Measurements from ENCODE around the gene RAB9A. TPM values are rescaled to one million over a fixed set of nuclear protein-coding genes. Genes with fewer than 3 reads are reported as not detected.
"Not testable (repeated sequence)": the region's sequence is repeated elsewhere in the genome, so short reads cannot be mapped to it uniquely, and the experiment has no call there.

Gene RAB9A
- total RNA-seq, 2 experiments from 2014 or later = 11.7 to 14.1 TPM

DNA sequence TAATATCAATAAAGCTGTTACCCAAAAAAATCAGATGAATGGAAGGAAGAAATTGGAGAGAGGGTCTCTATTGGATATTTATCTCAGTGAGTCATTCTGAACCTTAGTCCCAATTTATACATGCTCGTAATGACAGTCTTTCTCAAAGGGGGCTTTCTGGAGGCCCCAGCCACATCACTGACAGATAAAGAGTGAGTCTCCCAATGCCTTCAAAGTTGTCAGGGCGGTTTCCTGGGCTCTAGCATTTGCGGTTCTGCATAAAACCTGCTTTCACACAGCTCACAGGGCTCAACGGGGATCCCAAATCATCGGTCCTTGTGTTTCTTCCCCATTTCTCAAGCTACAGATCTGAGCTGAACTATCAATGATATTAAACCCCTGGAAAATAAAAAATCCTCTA, 18.7 kb upstream of the RAB9A start:
- peaks cover 5% of the 10 kb centered on the region for H3K36me3 ChIP-seq (ENCODE audit: insufficient read depth, low read length)
- no peak overlapping the region for H2AFZ ChIP-seq (ENCODE audit: low read length)
- no peak for TF ChIP-seq EZH2phosphoT487 (IDR thresholded peaks at IDR 0.05; ENCODE audit: borderline replicate concordance, low read depth, low read length)
- TF ChIP-seq, protein P1, sequence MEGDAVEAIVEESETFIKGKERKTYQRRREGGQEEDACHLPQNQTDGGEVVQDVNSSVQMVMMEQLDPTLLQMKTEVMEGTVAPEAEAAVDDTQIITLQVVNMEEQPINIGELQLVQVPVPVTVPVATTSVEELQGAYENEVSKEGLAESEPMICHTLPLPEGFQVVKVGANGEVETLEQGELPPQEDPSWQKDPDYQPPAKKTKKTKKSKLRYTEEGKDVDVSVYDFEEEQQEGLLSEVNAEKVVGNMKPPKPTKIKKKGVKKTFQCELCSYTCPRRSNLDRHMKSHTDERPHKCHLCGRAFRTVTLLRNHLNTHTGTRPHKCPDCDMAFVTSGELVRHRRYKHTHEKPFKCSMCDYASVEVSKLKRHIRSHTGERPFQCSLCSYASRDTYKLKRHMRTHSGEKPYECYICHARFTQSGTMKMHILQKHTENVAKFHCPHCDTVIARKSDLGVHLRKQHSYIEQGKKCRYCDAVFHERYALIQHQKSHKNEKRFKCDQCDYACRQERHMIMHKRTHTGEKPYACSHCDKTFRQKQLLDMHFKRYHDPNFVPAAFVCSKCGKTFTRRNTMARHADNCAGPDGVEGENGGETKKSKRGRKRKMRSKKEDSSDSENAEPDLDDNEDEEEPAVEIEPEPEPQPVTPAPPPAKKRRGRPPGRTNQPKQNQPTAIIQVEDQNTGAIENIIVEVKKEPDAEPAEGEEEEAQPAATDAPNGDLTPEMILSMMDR (conservative IDR thresholded peaks at IDR 0.05; ENCODE audit: low read length) = no peak
- H3K4me1 ChIP-seq (ENCODE audit: insufficient read depth, low read length, poor library complexity, severe bottlenecking) = peaks cover 6% of the 10 kb centered on the region
- no TSS peak for BruUV-seq (replicated peaks)
- H4K20me1 ChIP-seq (ENCODE audit: insufficient read depth, low read length) = no peaks in the 10 kb centered on the region
- no peaks in the 10 kb centered on the region for H3K9me2 ChIP-seq (ENCODE audit: insufficient read depth, low read length)
- intact Hi-C loops (cut with micrococcal nuclease; ENCODE audit: unreplicated experiment) = no loop called here
- no peaks in the 10 kb centered on the region for H3K9me3 ChIP-seq (ENCODE audit: low read length)
- no peak overlapping the region for H3K4me2 ChIP-seq (ENCODE audit: low read length)
- no peaks in the 10 kb centered on the region for H3K79me2 ChIP-seq (ENCODE audit: insufficient read depth, low read depth, low read length)
- H3K27ac ChIP-seq (ENCODE audit: low read depth, low read length, poor library complexity, severe bottlenecking) = no peak overlapping the region
- H3K4me3 ChIP-seq (ENCODE audit: low read depth, low read length, poor library complexity, severe bottlenecking) = no peak overlapping the region
- POLR2A ChIA-PET = no interaction called here
- CTCF ChIA-PET (ENCODE audit: unreplicated experiment) = no interaction called here
- DNase-seq (ENCODE audit: low spot score) = no peak

DNA sequence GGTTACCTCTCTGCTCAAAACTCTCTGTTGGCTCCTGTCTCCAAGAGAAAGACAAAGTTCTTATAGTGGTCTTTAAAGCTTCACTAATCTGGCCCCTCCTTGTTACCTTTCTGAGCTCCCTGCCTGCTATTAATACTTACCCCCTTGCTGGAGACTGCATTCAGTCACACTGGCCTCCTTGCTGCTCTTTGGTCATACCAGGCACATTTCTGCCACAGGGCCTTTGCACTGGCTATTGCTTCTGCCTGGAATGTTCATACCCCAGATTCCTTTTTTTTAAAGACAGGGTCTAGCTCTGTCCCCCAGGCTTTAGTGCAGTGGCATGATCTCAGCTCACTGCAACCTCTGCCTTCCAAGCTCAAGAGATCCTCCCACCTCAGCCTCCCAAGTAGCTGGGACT, 15.9 kb upstream of the RAB9A start:
- H3K4me2 ChIP-seq (ENCODE audit: low read length) = no peak overlapping the region

DNA sequence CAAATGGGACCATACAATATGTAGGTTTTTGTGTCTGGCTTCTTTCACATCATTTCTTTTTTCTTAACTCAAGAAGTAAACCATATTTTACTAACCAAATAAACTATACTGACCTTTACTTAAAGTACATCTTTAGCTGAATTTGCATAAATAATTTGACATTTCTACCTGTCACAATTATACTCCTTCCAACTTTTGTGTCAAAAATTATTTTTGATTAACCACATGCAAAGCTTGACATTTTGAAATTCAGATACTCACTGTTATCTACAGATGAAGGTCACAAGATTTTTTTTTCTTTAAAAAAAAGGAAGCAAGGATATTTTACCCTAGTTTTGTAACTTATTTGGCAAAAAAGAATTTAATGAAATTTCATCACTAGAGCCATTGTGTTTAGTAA, 12.0 kb upstream of the RAB9A start:
- no peaks in the 10 kb centered on the region for H3K9me3 ChIP-seq (ENCODE audit: low read length)
- POLR2A ChIA-PET = interaction anchor here (1.2 kb wide), 1 partner anchor 10 kb away, joined by 5 read pairs; no protein-coding TSS in a partner anchor
- H3K27ac ChIP-seq (ENCODE audit: low read depth, low read length, poor library complexity, severe bottlenecking) = no peak overlapping the region
- CTCF ChIA-PET (ENCODE audit: unreplicated experiment) = no interaction called here
- H3K4me2 ChIP-seq (ENCODE audit: low read length) = no peak overlapping the region
- no peak for DNase-seq (ENCODE audit: low spot score)
- H3K79me2 ChIP-seq (ENCODE audit: insufficient read depth, low read depth, low read length) = no peaks in the 10 kb centered on the region
- H3K4me1 ChIP-seq (ENCODE audit: insufficient read depth, low read length, poor library complexity, severe bottlenecking) = no peaks in the 10 kb centered on the region
- H2AFZ ChIP-seq (ENCODE audit: low read length) = no peak overlapping the region
- no peaks in the 10 kb centered on the region for H4K20me1 ChIP-seq (ENCODE audit: insufficient read depth, low read length)
- intact Hi-C loops (cut with micrococcal nuclease; ENCODE audit: unreplicated experiment) = no loop called here
- BruUV-seq (replicated peaks) = no TSS peak
- no peaks in the 10 kb centered on the region for H3K36me3 ChIP-seq (ENCODE audit: insufficient read depth, low read length)
- no peak overlapping the region for H3K4me3 ChIP-seq (ENCODE audit: low read depth, low read length, poor library complexity, severe bottlenecking)
- TF ChIP-seq, protein P1 (conservative IDR thresholded peaks at IDR 0.05; ENCODE audit: low read length) = no peak
- no peak for TF ChIP-seq EZH2phosphoT487 (IDR thresholded peaks at IDR 0.05; ENCODE audit: borderline replicate concordance, low read depth, low read length)
- no peaks in the 10 kb centered on the region for H3K9me2 ChIP-seq (ENCODE audit: insufficient read depth, low read length)

More for the DNA sequence above, 15.9 kb upstream of the RAB9A start:
- ChIA-PET POLR2A (no interaction called here), CTCF (ENCODE audit: unreplicated experiment) (no interaction called here)
- no peaks in the 10 kb centered on the region for H3K9me3 ChIP-seq (ENCODE audit: low read length)
- no TSS peak for BruUV-seq (replicated peaks)
- no peaks in the 10 kb centered on the region for H3K79me2 ChIP-seq (ENCODE audit: insufficient read depth, low read depth, low read length)
- TF ChIP-seq, protein P1 (conservative IDR thresholded peaks at IDR 0.05; ENCODE audit: low read length) = no peak
- TF ChIP-seq EZH2phosphoT487 (IDR thresholded peaks at IDR 0.05; ENCODE audit: borderline replicate concordance, low read depth, low read length) = no peak
- H3K9me2 ChIP-seq (ENCODE audit: insufficient read depth, low read length) = no peaks in the 10 kb centered on the region
- DNase-seq (ENCODE audit: low spot score) = no peak
- intact Hi-C loops (cut with micrococcal nuclease; ENCODE audit: unreplicated experiment) = no loop called here
- H3K4me3 ChIP-seq (ENCODE audit: low read depth, low read length, poor library complexity, severe bottlenecking) = no peak overlapping the region
- peaks cover 5% of the 10 kb centered on the region for H3K36me3 ChIP-seq (ENCODE audit: insufficient read depth, low read length)
- no peaks in the 10 kb centered on the region for H4K20me1 ChIP-seq (ENCODE audit: insufficient read depth, low read length)
- no peak overlapping the region for H2AFZ ChIP-seq (ENCODE audit: low read length)
- H3K27ac ChIP-seq (ENCODE audit: low read depth, low read length, poor library complexity, severe bottlenecking) = no peak overlapping the region
- H3K4me1 ChIP-seq (ENCODE audit: insufficient read depth, low read length, poor library complexity, severe bottlenecking) = no peaks in the 10 kb centered on the region

DNA sequence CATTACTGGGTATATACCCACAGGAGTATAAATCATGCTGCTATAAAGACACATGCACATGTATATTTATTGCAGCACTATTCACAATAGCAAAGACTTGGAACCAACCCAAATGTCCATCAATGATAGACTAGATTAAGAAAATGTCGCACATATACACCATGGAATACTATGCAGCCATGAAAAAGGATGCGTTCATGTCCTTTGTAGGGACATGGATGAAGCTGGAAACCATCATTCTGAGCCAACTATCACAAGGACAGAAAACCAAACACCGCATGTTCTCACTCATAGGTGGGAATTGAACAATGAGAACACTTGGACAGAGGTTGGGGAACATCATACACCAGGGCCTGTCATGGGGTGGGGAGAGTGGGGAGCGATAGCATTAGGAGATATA, 9.2 kb upstream of the RAB9A start:
- H3K27ac ChIP-seq (ENCODE audit: low read depth, low read length, poor library complexity, severe bottlenecking); H3K4me2 ChIP-seq (ENCODE audit: low read length); CTCF ChIA-PET (ENCODE audit: unreplicated experiment); BruUV-seq (replicated peaks); H4K20me1 ChIP-seq (ENCODE audit: insufficient read depth, low read length); H2AFZ ChIP-seq (ENCODE audit: low read length); H3K9me3 ChIP-seq (ENCODE audit: low read length); DNase-seq (ENCODE audit: low spot score); H3K36me3 ChIP-seq (ENCODE audit: insufficient read depth, low read length); H3K79me2 ChIP-seq (ENCODE audit: insufficient read depth, low read depth, low read length); H3K4me1 ChIP-seq (ENCODE audit: insufficient read depth, low read length, poor library complexity, severe bottlenecking); intact Hi-C loops (cut with micrococcal nuclease; ENCODE audit: unreplicated experiment); H3K9me2 ChIP-seq (ENCODE audit: insufficient read depth, low read length); POLR2A ChIA-PET; H3K4me3 ChIP-seq (ENCODE audit: low read depth, low read length, poor library complexity, severe bottlenecking): not testable (repeated sequence)

Measured in OCI-LY7 (cell line).